Kidney (tissue), 14 donors: ENCODE data around the gene PDGFB. TPM values are rescaled to one million over a fixed set of nuclear protein-coding genes. Genes with fewer than 3 reads are reported as not detected.

Experiments
- DNase-seq, 5 donors: peaks; one replicate each; pipeline ENCODE4 v3.0.0-alpha.2; 2013 to 2020
- FAIRE-seq: peaks from 2 replicates; lab custom pipeline; 2012; peaks lifted over from hg19 to GRCh38; lab: Jason Lieb, UNC
- H3K27ac ChIP-seq, 2 donors: one replicate each; pipeline ENCODE4 v1.7.0; 2013; ENCODE audit warnings: low read depth in 2 of 2, low read length in 2 of 2, inconsistent platforms in 1 of 2
- H3K27me3 ChIP-seq: one replicate; pipeline ENCODE4 v1.7.1; 2013; ENCODE audit warnings: low read length, inconsistent platforms; ENCODE audit not compliant: control insufficient read depth, insufficient read depth
- H3K36me3 ChIP-seq, 3 donors: one replicate each; pipeline versions ENCODE4 v1.7.0 to v1.7.1; 2013; ENCODE audit warnings: low read length in 3 of 3, control low read depth in 1 of 3, inconsistent platforms in 1 of 3; ENCODE audit not compliant: insufficient read depth in 3 of 3, control insufficient read depth in 2 of 3
- H3K4me1 ChIP-seq, 3 donors: one replicate each; pipeline versions ENCODE4 v1.7.0 to v1.7.1; 2013; ENCODE audit warnings: low read length in 3 of 3, inconsistent platforms in 1 of 3, low read depth in 1 of 3; ENCODE audit not compliant: control insufficient read depth in 2 of 3, insufficient read depth in 2 of 3
- H3K4me3 ChIP-seq, 3 donors: one replicate each; pipeline versions ENCODE4 v1.7.0 to v1.8.1; 2013; ENCODE audit warnings: low read length in 3 of 3, control low read depth in 1 of 3, inconsistent platforms in 1 of 3
- H3K9ac ChIP-seq, 3 donors: one replicate each; pipeline versions ENCODE4 v1.7.0 to v1.7.1; 2013; ENCODE audit warnings: low read length in 3 of 3, control low read depth in 1 of 3, inconsistent platforms in 1 of 3
- H3K9me3 ChIP-seq, 3 donors: one replicate each; pipeline versions ENCODE4 v1.7.0 to v1.7.1; 2013; ENCODE audit warnings: low read length in 3 of 3, control low read depth in 1 of 3, inconsistent platforms in 1 of 3; ENCODE audit not compliant: control insufficient read depth in 2 of 3, insufficient read depth in 1 of 3
- intact Hi-C: fragments of 100-400 bp; cut with DNase I; formaldehyde crosslinking; loops from one replicate; pipeline ENCODE4 v1.11.1; 2022
- polyA plus RNA-seq: library from polyadenylated mRNA; stranded (reverse); fragments of 350-450 nt; fragmentation: Illumina TruSeq; extraction: RNeasy Lipid Tissue Mini Kit (QIAGEN cat#74804); gene quantifications from one replicate; pipeline ENCODE4 v1.2.3, GENCODE V29; 2014; ENCODE audit warnings: low read depth, low replicate concordance; ENCODE audit not compliant: insufficient read depth
- total RNA-seq: library from RNA; stranded (reverse); fragmentation: NEBNext Ultra II Directional; extraction: Animal tissue kit (Norgen Biotek cat#: 25700); gene quantifications from one replicate; pipeline ENCODE4 v1.2.1, GENCODE V29; 2021
- TF ChIP-seq, protein P1 (sequence below): IDR thresholded peaks from 3 replicates; pipeline ENCODE4 v1.5.1; 2012; ENCODE audit warnings: mild to moderate bottlenecking, moderate library complexity, borderline replicate concordance; ENCODE audit not compliant: insufficient read depth; ENCODE audit errors: extremely low read depth
- donor health status: control.
- donor health status: control.
- donor health status: control.
- donor health status: control.
- donor health status: control.
- donor health status: DM: yes; HTN: yes; CAD: no.
- donor health status: Normal renal cell carcinoma (clear cell type).

The PDGFB gene
- total and polyA plus RNA-seq, 2 donors from 2014 or later = 10.4 to 14.2 TPM

DNA sequence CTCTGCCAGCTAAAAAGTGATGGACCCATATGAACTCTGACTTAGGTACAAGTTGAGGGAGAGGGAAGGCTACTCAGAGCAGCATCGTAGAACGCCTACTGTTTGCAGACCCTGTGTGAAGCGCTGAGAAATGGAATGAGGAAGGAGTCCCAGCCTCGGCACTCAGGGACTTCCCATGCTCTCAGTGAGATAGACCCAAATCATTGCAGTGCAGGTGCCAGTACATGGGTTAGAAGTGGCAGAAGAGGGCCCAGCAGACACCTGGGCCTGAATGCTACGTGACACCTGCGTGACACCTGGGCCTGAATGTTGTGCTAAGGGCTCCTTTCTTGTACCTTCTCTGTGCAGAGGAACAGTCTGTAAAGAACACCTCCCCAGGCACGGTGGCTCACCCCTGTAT is 2.6 kb upstream of the PDGFB start:
- FAIRE-seq (no peak), DNase-seq (no peak)
- H3K36me3 ChIP-seq = no peaks in the 10 kb centered on the region
- H3K4me3 ChIP-seq = no peak overlapping the region
- TF ChIP-seq, protein P1, sequence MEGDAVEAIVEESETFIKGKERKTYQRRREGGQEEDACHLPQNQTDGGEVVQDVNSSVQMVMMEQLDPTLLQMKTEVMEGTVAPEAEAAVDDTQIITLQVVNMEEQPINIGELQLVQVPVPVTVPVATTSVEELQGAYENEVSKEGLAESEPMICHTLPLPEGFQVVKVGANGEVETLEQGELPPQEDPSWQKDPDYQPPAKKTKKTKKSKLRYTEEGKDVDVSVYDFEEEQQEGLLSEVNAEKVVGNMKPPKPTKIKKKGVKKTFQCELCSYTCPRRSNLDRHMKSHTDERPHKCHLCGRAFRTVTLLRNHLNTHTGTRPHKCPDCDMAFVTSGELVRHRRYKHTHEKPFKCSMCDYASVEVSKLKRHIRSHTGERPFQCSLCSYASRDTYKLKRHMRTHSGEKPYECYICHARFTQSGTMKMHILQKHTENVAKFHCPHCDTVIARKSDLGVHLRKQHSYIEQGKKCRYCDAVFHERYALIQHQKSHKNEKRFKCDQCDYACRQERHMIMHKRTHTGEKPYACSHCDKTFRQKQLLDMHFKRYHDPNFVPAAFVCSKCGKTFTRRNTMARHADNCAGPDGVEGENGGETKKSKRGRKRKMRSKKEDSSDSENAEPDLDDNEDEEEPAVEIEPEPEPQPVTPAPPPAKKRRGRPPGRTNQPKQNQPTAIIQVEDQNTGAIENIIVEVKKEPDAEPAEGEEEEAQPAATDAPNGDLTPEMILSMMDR = no peak
- H3K9ac ChIP-seq = no peak overlapping the region
- H3K27me3 ChIP-seq = peaks cover 2% of the 10 kb centered on the region
- peaks cover 0 to 8% (median 0%) of the 10 kb centered on the region in 3 donors for H3K4me1 ChIP-seq
- intact Hi-C loops = no loop called here
- H3K27ac ChIP-seq = no peak overlapping the region
- no peaks in the 10 kb centered on the region for H3K9me3 ChIP-seq

DNA sequence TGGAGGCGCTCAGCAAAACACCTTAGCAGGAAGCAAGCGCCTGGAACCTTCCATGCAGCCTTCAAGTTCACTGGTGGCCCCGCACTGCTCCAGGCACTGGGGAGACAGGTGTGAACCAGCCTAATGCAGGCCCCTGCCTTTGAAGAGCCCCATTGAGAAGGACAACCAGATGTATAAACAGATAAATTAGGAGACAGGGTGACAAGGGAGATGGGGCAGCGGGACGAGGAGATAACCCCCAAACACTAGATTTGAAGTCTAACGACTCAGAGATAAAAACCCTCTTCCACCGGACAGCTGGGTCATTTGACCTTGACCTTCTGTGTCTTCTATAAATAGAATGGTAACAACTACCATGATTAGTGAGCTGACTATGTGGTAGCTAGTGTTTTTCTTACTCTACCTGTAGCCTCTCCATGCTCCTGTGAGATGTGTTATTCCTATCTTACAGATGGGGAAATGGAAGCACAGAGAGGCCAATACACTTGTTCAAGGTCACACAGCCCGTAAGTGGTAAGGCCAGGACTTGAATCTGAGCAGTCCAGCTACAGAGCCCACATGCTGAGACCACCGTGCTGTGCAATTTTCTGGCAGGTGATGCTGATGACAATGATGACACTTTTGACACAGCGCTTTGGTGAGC is 2.0 kb upstream of the PDGFB start:
- H3K9me3 ChIP-seq = no peaks in the 10 kb centered on the region
- DNase-seq = peak in 1 of 5 donors; percentile 35
- H3K27ac ChIP-seq = no peak overlapping the region
- TF ChIP-seq, protein P1 = no peak
- no peak overlapping the region for H3K9ac ChIP-seq
- H3K4me1 ChIP-seq = peaks cover 0 to 10% (median 0%) of the 10 kb centered on the region in 3 donors
- H3K27me3 ChIP-seq = peaks cover 2% of the 10 kb centered on the region
- no peak for FAIRE-seq
- H3K36me3 ChIP-seq = no peaks in the 10 kb centered on the region
- H3K4me3 ChIP-seq = no peak overlapping the region
- intact Hi-C loops = no loop called here

DNA sequence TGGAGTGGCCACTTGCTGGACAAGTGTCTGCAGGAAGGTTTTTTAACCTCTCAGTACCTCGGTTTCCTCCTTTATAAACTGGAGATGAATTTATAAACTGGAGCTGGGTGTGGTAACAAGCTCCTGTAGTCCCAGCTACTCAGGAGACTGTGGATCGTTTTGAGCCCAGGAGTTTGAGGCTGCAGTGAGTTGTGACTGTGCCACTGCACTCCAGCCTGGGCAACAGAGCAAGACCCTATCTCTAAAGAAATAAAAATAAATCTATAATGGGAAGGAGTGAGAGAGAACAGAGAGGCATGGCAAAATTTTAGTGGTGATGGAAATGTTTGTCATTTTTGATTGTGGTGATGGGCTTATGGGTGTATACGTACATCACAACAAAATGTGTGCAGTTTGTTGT is 1.4 kb upstream of the PDGFB start:
- Histone ChIP-seq H3K9ac (no peak overlapping the region), H3K27me3 (peaks cover 2% of the 10 kb centered on the region), H3K36me3 (no peaks in the 10 kb centered on the region), H3K4me3 (no peak overlapping the region), H3K9me3 (no peaks in the 10 kb centered on the region), H3K27ac (no peak overlapping the region), H3K4me1 (peaks cover 0 to 16% (median 0%) of the 10 kb centered on the region in 3 donors)
- intact Hi-C loops = no loop called here
- DNase-seq = no peak
- TF ChIP-seq, protein P1 = no peak
- no peak for FAIRE-seq
